SK-N-SH treated with all-trans-retinoic acid at 6 μM for 48 hours (cell line): ENCODE data around the gene CBX5.
A peak's percentile ranks its signal among the peaks of the same experiment; 100 is the strongest.

ENCODE experiments used
- ATAC-seq: fragments of 200-7000 bp; cut with Tn5 transposase; 3 replicates; pipeline ENCODE4 v1.9.1; 2020; ENCODE audit warnings: mild to moderate bottlenecking, moderate library complexity
- ARNTL ChIP-seq: fragments of 450-650 bp; formaldehyde crosslinking; IDR thresholded peaks from 2 replicates; pipeline ENCODE4 v1.5.0; 2020; ENCODE audit warnings: low read depth, mild to moderate bottlenecking, moderate library complexity, borderline replicate concordance
- BACH2 ChIP-seq: fragments of 250-450 bp; sonication (Bioruptor Pico); IDR thresholded peaks from 2 replicates; pipeline ENCODE4 v1.9.0; 2021; ENCODE audit warnings: mild to moderate bottlenecking, borderline replicate concordance
- ESRRG ChIP-seq: fragments of 250-450 bp; sonication (Bioruptor Pico); IDR thresholded peaks from 2 replicates; pipeline ENCODE4 v1.6.1; 2021; ENCODE audit warnings: mild to moderate bottlenecking
- GLIS3 ChIP-seq: fragments of 250-450 bp; sonication (Bioruptor Pico); IDR thresholded peaks from 2 replicates; pipeline ENCODE4 v1.5.0; 2020; ENCODE audit warnings: mild to moderate bottlenecking, moderate library complexity
- ISL1 ChIP-seq: fragments of 250-450 bp; sonication (Bioruptor Pico); IDR thresholded peaks from 2 replicates; pipeline ENCODE4 v2.1.2; 2022; ENCODE audit warnings: mild to moderate bottlenecking, moderate library complexity
- OSR1 ChIP-seq: fragments of 250-450 bp; sonication (Bioruptor Pico); IDR thresholded peaks from 2 replicates; pipeline ENCODE4 v1.8.0; 2022; ENCODE audit warnings: moderate library complexity, mild to moderate bottlenecking, inconsistent platforms
- PPARA ChIP-seq: fragments of 250-450 bp; sonication (Bioruptor Pico); IDR thresholded peaks from 2 replicates; pipeline ENCODE4 v1.5.0; 2020; ENCODE audit warnings: mild to moderate bottlenecking, borderline replicate concordance
- RARB ChIP-seq: fragments of 250-450 bp; sonication (Bioruptor Pico); IDR thresholded peaks from 2 replicates; pipeline ENCODE4 v1.8.0; 2021; ENCODE audit warnings: mild to moderate bottlenecking, moderate library complexity
- SNAI2 ChIP-seq: fragments of 250-450 bp; sonication (Bioruptor Pico); IDR thresholded peaks from 2 replicates; pipeline ENCODE4 v1.5.0; 2020; ENCODE audit warnings: mild to moderate bottlenecking, moderate library complexity
- TCF4 ChIP-seq: fragments of 250-450 bp; sonication (Bioruptor Pico); IDR thresholded peaks from 2 replicates; pipeline ENCODE4 v1.8.0; 2021; ENCODE audit warnings: mild to moderate bottlenecking, moderate library complexity, borderline replicate concordance
- TOX ChIP-seq: fragments of 250-450 bp; sonication (Bioruptor Pico); IDR thresholded peaks from 2 replicates; pipeline ENCODE4 v1.8.0; 2021; ENCODE audit warnings: mild to moderate bottlenecking, moderate library complexity, borderline replicate concordance
- ZC3H10 ChIP-seq: fragments of 250-450 bp; sonication (Bioruptor Pico); IDR thresholded peaks from 2 replicates; pipeline ENCODE4 v1.5.1; 2021; ENCODE audit warnings: mild to moderate bottlenecking, moderate library complexity
- ZFP3 ChIP-seq: fragments of 250-450 bp; sonication (Bioruptor Pico); IDR thresholded peaks from 2 replicates; pipeline ENCODE4 v1.5.0; 2020; ENCODE audit warnings: mild to moderate bottlenecking, moderate library complexity
- ZNF565 ChIP-seq: fragments of 450-650 bp; formaldehyde crosslinking; conservative IDR thresholded peaks from 2 replicates; pipeline ENCODE4 v1.5.0; 2020; ENCODE audit warnings: low read depth, mild to moderate bottlenecking, moderate library complexity
- ZNF70 ChIP-seq: fragments of 450-650 bp; formaldehyde crosslinking; IDR thresholded peaks from 2 replicates; pipeline ENCODE4 v1.5.0; 2020; ENCODE audit warnings: mild to moderate bottlenecking, moderate library complexity
- ZNF8 ChIP-seq: fragments of 450-650 bp; formaldehyde crosslinking; IDR thresholded peaks from 2 replicates; pipeline ENCODE4 v1.5.0; 2020; ENCODE audit warnings: mild to moderate bottlenecking, moderate library complexity
- TF ChIP-seq, protein P1 (sequence below): fragments of 250-450 bp; sonication (Bioruptor Pico); IDR thresholded peaks from 2 replicates; pipeline ENCODE4 v1.8.0; 2021; ENCODE audit warnings: low read depth, mild to moderate bottlenecking, moderate library complexity, borderline replicate concordance
- TF ChIP-seq, protein P2 (sequence below): fragments of 250-450 bp; sonication (Bioruptor Pico); IDR thresholded peaks from 2 replicates; pipeline ENCODE4 v1.5.1; 2021; ENCODE audit warnings: mild to moderate bottlenecking, moderate library complexity
- TF ChIP-seq, protein P3 (sequence below): fragments of 250-450 bp; sonication (Bioruptor Pico); IDR thresholded peaks from 2 replicates; pipeline ENCODE4 v1.5.0; 2020; ENCODE audit warnings: mild to moderate bottlenecking, moderate library complexity
- TF ChIP-seq, protein P4 (sequence below): fragments of 250-450 bp; sonication (Bioruptor Pico); IDR thresholded peaks from 2 replicates; pipeline ENCODE4 v1.8.0; 2020; ENCODE audit warnings: mild to moderate bottlenecking, moderate library complexity, borderline replicate concordance

Gene CBX5

DNA sequence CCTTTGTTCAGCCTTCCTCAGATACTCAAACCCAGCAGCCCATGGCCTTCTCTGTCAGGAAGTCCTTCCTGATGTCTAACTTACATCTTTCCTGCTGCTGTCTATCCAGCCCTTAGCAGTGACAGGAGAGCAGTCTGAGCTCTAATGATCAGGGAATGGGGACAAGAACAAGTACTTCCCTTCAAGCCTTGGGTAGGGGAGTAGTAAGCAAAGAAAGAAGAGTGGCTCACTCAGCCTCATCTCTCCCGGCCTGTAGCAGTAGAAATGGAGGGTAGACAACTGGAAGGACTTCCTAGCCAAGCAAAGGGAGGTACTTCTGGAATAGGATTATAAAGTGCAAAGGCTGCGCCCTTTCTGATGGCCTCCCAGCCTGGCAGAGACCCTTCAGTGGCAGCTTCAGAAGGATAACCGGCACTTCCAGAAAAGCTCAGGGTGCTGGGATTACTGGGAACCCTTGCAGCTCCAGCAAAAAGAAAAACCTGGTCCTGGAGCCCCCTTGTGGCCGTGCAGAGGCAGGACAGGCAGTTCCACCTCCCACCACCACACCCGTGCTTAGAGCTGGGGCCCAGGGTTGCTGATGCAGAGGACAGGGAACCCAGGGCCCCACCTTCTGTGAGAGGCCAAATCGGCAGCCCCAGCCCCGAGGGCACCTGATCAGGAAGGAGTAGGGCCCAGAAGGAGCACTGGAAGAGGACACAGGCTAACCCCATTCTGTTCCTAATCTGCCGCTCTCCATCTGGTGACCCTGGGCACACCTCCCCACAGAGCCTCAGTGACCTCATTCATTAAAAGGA lies 78.7 kb downstream of the CBX5 start:
- ATAC-seq: peak; percentile 95
- TF ChIP-seq RARB (no peak), TOX (no peak), ISL1 (CRISPR knock-in tag) (no peak), ESRRG (CRISPR knock-in tag) (no peak), TCF4 (CRISPR knock-in tag) (no peak), GLIS3 (CRISPR knock-in tag) (no peak)
- TF ChIP-seq, protein P1, sequence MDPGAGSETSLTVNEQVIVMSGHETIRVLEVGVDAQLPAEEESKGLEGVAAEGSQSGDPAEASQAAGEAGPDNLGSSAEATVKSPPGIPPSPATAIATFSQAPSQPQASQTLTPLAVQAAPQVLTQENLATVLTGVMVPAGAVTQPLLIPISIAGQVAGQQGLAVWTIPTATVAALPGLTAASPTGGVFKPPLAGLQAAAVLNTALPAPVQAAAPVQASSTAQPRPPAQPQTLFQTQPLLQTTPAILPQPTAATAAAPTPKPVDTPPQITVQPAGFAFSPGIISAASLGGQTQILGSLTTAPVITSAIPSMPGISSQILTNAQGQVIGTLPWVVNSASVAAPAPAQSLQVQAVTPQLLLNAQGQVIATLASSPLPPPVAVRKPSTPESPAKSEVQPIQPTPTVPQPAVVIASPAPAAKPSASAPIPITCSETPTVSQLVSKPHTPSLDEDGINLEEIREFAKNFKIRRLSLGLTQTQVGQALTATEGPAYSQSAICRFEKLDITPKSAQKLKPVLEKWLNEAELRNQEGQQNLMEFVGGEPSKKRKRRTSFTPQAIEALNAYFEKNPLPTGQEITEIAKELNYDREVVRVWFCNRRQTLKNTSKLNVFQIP (CRISPR knock-in tag): no peak
- TF ChIP-seq, protein P2, sequence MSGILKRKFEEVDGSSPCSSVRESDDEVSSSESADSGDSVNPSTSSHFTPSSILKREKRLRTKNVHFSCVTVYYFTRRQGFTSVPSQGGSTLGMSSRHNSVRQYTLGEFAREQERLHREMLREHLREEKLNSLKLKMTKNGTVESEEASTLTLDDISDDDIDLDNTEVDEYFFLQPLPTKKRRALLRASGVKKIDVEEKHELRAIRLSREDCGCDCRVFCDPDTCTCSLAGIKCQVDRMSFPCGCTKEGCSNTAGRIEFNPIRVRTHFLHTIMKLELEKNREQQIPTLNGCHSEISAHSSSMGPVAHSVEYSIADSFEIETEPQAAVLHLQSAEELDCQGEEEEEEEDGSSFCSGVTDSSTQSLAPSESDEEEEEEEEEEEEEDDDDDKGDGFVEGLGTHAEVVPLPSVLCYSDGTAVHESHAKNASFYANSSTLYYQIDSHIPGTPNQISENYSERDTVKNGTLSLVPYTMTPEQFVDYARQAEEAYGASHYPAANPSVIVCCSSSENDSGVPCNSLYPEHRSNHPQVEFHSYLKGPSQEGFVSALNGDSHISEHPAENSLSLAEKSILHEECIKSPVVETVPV (CRISPR knock-in tag): no peak
- TF ChIP-seq, all 23 proteins: peak for 0

DNA sequence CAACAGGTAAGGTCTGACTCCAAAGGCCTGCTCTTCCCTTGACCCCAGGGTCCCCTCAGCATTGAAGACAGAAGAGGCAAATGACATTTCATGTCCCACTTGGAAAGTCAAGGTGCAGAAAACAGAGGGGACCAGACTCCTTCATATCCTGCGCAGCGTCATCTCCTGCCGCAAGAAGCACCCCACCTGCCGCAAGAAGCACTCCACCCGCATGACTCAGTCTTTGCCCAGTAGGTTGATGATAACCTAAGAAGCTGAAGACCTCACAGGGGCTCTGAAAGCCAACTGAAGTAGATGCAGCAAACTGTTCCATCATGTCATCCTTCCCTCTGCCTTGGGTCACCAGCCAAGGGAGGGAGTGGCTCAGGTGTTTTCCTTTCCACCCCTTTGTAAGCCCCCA lies 79.5 kb downstream of the CBX5 start:
- TF ChIP-seq RARB: no peak
- TF ChIP-seq ZFP3 (CRISPR knock-in tag): no peak
- TF ChIP-seq, protein P2 (CRISPR knock-in tag): no peak
- TF ChIP-seq ZNF8 (CRISPR knock-in tag): no peak
- no peak for TF ChIP-seq BACH2
- no peak for TF ChIP-seq ISL1 (CRISPR knock-in tag)
- TF ChIP-seq SNAI2 (CRISPR knock-in tag): no peak
- no peak for TF ChIP-seq GLIS3 (CRISPR knock-in tag)
- TF ChIP-seq, protein P3, sequence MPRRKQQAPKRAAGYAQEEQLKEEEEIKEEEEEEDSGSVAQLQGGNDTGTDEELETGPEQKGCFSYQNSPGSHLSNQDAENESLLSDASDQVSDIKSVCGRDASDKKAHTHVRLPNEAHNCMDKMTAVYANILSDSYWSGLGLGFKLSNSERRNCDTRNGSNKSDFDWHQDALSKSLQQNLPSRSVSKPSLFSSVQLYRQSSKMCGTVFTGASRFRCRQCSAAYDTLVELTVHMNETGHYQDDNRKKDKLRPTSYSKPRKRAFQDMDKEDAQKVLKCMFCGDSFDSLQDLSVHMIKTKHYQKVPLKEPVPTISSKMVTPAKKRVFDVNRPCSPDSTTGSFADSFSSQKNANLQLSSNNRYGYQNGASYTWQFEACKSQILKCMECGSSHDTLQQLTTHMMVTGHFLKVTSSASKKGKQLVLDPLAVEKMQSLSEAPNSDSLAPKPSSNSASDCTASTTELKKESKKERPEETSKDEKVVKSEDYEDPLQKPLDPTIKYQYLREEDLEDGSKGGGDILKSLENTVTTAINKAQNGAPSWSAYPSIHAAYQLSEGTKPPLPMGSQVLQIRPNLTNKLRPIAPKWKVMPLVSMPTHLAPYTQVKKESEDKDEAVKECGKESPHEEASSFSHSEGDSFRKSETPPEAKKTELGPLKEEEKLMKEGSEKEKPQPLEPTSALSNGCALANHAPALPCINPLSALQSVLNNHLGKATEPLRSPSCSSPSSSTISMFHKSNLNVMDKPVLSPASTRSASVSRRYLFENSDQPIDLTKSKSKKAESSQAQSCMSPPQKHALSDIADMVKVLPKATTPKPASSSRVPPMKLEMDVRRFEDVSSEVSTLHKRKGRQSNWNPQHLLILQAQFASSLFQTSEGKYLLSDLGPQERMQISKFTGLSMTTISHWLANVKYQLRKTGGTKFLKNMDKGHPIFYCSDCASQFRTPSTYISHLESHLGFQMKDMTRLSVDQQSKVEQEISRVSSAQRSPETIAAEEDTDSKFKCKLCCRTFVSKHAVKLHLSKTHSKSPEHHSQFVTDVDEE (CRISPR knock-in tag): no peak
- no peak for TF ChIP-seq TOX
- TF ChIP-seq ZNF70 (CRISPR knock-in tag): no peak
- TF ChIP-seq PPARA: no peak
- no peak for TF ChIP-seq ESRRG (CRISPR knock-in tag)
- TF ChIP-seq ZC3H10: no peak
- TF ChIP-seq, protein P4, sequence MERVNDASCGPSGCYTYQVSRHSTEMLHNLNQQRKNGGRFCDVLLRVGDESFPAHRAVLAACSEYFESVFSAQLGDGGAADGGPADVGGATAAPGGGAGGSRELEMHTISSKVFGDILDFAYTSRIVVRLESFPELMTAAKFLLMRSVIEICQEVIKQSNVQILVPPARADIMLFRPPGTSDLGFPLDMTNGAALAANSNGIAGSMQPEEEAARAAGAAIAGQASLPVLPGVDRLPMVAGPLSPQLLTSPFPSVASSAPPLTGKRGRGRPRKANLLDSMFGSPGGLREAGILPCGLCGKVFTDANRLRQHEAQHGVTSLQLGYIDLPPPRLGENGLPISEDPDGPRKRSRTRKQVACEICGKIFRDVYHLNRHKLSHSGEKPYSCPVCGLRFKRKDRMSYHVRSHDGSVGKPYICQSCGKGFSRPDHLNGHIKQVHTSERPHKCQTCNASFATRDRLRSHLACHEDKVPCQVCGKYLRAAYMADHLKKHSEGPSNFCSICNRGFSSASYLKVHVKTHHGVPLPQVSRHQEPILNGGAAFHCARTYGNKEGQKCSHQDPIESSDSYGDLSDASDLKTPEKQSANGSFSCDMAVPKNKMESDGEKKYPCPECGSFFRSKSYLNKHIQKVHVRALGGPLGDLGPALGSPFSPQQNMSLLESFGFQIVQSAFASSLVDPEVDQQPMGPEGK (CRISPR knock-in tag): no peak
- TF ChIP-seq, protein P1 (CRISPR knock-in tag): no peak
- no peak for TF ChIP-seq ARNTL (CRISPR knock-in tag)
- no peak for TF ChIP-seq OSR1 (CRISPR knock-in tag)
- TF ChIP-seq ZNF565: no peak

More for the DNA sequence above, 79.5 kb downstream of the CBX5 start:
- no peak for ATAC-seq
